Heart right ventricle (tissue), 16 donors: ENCODE results near the gene TANGO2. TPM values are rescaled to one million over a fixed set of nuclear protein-coding genes. Genes with fewer than 3 reads are reported as not detected.

Source experiments
- ATAC-seq, 8 donors: fragments of 200-7000 bp; cut with Tn5 transposase; one replicate each; pipeline ENCODE4 v1.9.1; 2020; ENCODE audit warnings: mild to moderate bottlenecking in 8 of 8, moderate library complexity in 8 of 8, moderate number of reproducible peaks in 1 of 8
- DNase-seq, 2 donors: peaks; one replicate each; pipeline ENCODE4 v3.0.0-alpha.2; 2020
- H3K27ac ChIP-seq, 10 donors: fragments of 200-600 bp; sonication (generic) in 2 of 10; one replicate each; pipeline versions ENCODE4 v1.5.0 to v1.8.0; 2020 to 2022; ENCODE audit warnings: mild to moderate bottlenecking in 3 of 10
- H3K27me3 ChIP-seq, 7 donors: fragments of 200-600 bp; one replicate each; pipeline ENCODE4 v1.8.0; 2021 to 2022; ENCODE audit warnings: mild to moderate bottlenecking in 2 of 7
- H3K36me3 ChIP-seq, 9 donors: fragments of 200-600 bp; sonication (generic) in 1 of 9; one replicate each; pipeline versions ENCODE4 v1.5.0 to v1.8.0; 2020 to 2022; ENCODE audit warnings: mild to moderate bottlenecking in 2 of 9
- H3K4me1 ChIP-seq, 9 donors: fragments of 200-600 bp; sonication (generic) in 1 of 9; one replicate each; pipeline versions ENCODE4 v1.5.0 to v1.8.0; 2020 to 2022; ENCODE audit warnings: mild to moderate bottlenecking in 4 of 9
- H3K4me3 ChIP-seq, 10 donors: fragments of 200-600 bp; sonication (generic) in 2 of 10; one replicate each; pipeline versions ENCODE4 v1.5.0 to v1.8.0; 2020 to 2022; ENCODE audit warnings: mild to moderate bottlenecking in 7 of 10, moderate library complexity in 2 of 10
- H3K9me3 ChIP-seq, 11 donors: fragments of 200-600 bp in 10 of 11; sonication (generic) in 2 of 11; one replicate each; pipeline versions ENCODE4 v1.5.0 to v1.8.0; 2013 to 2022; ENCODE audit warnings: mild to moderate bottlenecking in 2 of 11, control low read depth in 1 of 11, moderate library complexity in 1 of 11
- WGBS, 2 donors: extraction: QIAGEN DNeasy Blood & Tissue Kit; methylation state at CpG; one replicate each; pipeline ENCODE4 v1.1.7; 2013; ENCODE audit warnings: inconsistent platforms in 1 of 2; 5-methylcytosine and 5-hydroxymethylcytosine counted together
- intact Hi-C, 10 donors: fragments of 100-400 bp; cut with DNase I; formaldehyde crosslinking; loops; one replicate each; pipeline versions ENCODE4 v1.11.1 to v1.14.2; 2022
- polyA plus RNA-seq, 2 donors: library from polyadenylated mRNA; stranded (reverse); fragments of 200-250 nt; gene quantifications; one replicate each; pipeline ENCODE4 v1.2.3, GENCODE V29; 2013
- total RNA-seq, 10 donors: library from RNA; stranded (reverse); fragmentation: NEBNext Ultra II Directional in 3 of 10; extraction: Animal tissue kit (Norgen Biotek cat#: 25700) in 3 of 10; gene quantifications; one replicate each; pipeline versions ENCODE4 v1.2.1 to v1.2.4, GENCODE V29; 2021 to 2023
- TF ChIP-seq, protein P1 (sequence below), 9 donors: fragments of 200-600 bp; sonication (generic) in 2 of 9; IDR thresholded peaks; one replicate each; pipeline versions ENCODE4 v1.5.0 to v1.8.0; 2021 to 2022; ENCODE audit warnings: antibody characterized with exemption in 9 of 9, mild to moderate bottlenecking in 5 of 9, moderate library complexity in 1 of 9
- donor health status: Arrhythmogenic right ventricular cardiomyopathy.
- donor health status: ischemic (EF 13 %, LVEDD 7.1; RV severe dilation, severe dysfunction).
- donor health status: healthy with polysubstance abuse.
- donor health status: DM: no; HTN: yes; CAD: no.
- donor health status: DM: no; HTN: no; CAD: no.
- donor health status: ischemic (EF 25% LVEDD 6.9; RV normal size, moderate dysfunction).
- donor health status: ischemic (EF 25% LVEDD 5.7; RV mildly dilated, moderate dysfunction).
- donor health status: healthy.
- donor health status: DM: yes; HTN: yes; CAD: no.
- donor health status: Ischemic cardiomyopathy.
- donor health status: ischemic (EF 35%, LVEDD 5.7; RV mildly dilated, moderate dysfunction).
- donor health status: nonischemic (EF 11% LVEDD 7.7; RV severe dilation, severe dysfunction).
- donor health status: DM: yes; HTN: yes; CAD: no.
- donor health status: PGD.
- donor health status: ischemic (EF 29% LVEDD 5.4; RV normal size, mild dysfunction).
- donor health status: nonischemic (EF 23%, LVEDD 6.1; RV moderate dilation, normal function).

TANGO2 gene
- total and polyA plus RNA-seq, 12 donors = 34.1 to 139 (median 81.0) TPM

DNA sequence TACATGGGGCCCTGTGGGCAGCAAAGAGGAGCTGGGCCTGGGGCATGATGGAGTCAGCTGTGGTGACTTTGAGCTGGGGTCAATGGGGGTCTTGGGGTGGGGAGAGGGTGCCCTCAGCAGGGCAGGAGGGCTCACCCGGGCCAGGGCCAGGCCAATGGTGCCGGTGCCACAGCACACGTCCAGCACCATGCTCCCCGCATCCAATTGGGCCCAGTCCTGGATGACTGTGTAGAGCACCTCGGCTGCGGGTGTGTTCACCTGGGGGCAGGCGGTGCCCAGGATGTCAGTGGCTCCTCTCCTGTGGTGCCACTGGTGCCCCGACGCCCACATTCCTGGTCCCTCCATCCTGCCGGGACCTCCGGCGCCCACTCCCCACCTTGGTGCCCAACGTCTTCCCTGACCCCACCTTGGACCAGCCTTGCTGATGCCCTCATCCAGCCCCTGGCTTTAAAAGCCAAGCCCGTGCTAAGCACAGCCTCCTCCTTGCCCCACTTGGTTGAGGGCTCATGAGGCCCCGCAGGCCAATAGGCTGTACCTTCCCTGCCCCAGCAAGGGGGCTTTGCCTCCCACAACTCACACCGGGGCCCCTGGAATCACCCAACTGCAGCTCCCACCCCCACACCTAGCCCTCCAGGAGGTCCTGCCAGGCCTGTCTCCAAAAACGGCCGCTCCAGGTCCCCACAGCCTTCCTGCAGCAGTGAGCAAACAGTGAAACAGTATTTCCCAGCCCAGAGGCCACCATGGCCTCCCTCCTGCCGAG is 92.8 kb downstream of the TANGO2 start:
- Histone ChIP-seq H3K4me1 (peaks cover 19 to 40% (median 27%) of the 10 kb centered on the region in 9 donors), H3K36me3 (peaks cover 0 to 75% (median 34%) of the 10 kb centered on the region in 9 donors), H3K27me3 (no peaks in the 10 kb centered on the region), H3K9me3 (no peaks in the 10 kb centered on the region), H3K4me3 (no peak overlapping the region), H3K27ac (no peak overlapping the region)
- TF ChIP-seq, protein P1, sequence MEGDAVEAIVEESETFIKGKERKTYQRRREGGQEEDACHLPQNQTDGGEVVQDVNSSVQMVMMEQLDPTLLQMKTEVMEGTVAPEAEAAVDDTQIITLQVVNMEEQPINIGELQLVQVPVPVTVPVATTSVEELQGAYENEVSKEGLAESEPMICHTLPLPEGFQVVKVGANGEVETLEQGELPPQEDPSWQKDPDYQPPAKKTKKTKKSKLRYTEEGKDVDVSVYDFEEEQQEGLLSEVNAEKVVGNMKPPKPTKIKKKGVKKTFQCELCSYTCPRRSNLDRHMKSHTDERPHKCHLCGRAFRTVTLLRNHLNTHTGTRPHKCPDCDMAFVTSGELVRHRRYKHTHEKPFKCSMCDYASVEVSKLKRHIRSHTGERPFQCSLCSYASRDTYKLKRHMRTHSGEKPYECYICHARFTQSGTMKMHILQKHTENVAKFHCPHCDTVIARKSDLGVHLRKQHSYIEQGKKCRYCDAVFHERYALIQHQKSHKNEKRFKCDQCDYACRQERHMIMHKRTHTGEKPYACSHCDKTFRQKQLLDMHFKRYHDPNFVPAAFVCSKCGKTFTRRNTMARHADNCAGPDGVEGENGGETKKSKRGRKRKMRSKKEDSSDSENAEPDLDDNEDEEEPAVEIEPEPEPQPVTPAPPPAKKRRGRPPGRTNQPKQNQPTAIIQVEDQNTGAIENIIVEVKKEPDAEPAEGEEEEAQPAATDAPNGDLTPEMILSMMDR (IDR thresholded peaks at IDR 0.05) = no peak
- ATAC-seq (no peak), DNase-seq (peak in 1 of 2 donors; percentile 11)
- WGBS, 2 donors = 85 to 90% methylated on average over 19 of the region's 19 CpGs
- intact Hi-C loops = loop anchor here in 1 of 10 donors (10.0 kb wide), 1 partner anchor 149 kb away; no protein-coding TSS in a partner anchor

DNA sequence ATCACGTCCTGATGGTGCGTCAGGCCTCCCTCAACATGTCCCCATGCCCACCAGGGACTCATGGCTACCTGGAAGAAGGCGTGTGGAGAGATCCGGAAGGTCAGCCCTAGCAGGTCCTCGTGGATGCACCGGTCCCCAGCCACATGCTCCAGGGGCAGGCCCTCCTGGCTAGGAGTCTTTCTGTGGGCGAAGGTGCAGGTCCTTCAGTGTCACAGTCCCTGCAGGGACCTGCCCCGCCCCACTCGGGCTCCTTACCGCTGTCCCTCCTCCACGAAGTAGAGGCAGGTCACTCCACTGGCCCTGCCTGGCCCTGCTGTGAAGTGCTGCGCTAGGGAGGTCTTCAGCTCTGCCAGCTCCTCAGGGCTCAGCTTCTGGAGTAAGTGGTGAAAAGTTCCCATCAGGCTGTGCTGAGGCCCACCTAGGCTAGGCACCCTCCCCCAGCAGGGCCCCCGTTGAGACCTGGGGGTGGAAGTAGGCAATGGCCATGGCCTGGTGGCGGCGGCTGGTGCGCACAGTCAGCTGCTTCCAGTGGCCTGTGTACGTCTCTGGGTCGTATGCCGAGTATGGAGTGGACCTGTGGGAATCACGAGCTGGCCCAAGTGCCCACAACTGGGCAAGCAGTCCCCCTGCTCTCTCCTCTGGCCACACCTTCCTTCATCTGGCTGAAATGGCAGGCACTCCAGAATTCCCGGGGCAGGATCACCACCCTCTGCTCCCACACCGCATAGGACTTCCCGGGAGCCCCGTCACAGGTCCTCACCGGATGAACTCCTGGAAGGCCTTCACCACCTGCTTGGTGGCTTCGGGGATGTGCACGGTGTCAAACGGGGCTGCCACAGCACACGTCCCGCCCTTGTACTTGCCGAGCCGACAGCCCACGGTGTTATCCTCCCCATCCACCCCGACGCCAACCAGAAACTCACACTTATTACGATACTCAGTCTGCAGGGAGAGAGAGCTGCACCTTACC is 93.9 kb downstream of the TANGO2 start:
- H3K27ac ChIP-seq = no peak overlapping the region
- TF ChIP-seq, protein P1 (IDR thresholded peaks at IDR 0.05) = no peak
- no peak overlapping the region for H3K4me3 ChIP-seq
- DNase-seq (peak in 1 of 2 donors; percentile 11), ATAC-seq (no peak)
- intact Hi-C loops = loop anchor here in 3 of 10 donors (5.0 to 10.0 kb wide), 3 partner anchors 37 to 150 kb away; partner anchors contain the start of gene TANGO2 (in 1 of the 3)
- no peaks in the 10 kb centered on the region for H3K27me3 ChIP-seq
- no peaks in the 10 kb centered on the region for H3K9me3 ChIP-seq
- peaks cover 21 to 49% (median 32%) of the 10 kb centered on the region in 9 donors for H3K4me1 ChIP-seq
- WGBS, 2 donors = 88 to 89% methylated on average over 36 of the region's 36 CpGs
- H3K36me3 ChIP-seq = peaks cover 0 to 75% (median 34%) of the 10 kb centered on the region in 9 donors

GRCh38 chr22:20115691-20116375 is 94.9 kb downstream of the TANGO2 start, which contains the start of gene RANBP1:
Gene RANBP1, plus strand, starts transcription at chr22:20116104. Its CDS starts 81 bp downstream, at chr22:20116185.
- Histone ChIP-seq H3K27me3 (no peaks in the 10 kb centered on the region), H3K9me3 (no peaks in the 10 kb centered on the region), H3K36me3 (peaks cover 0 to 75% (median 41%) of the 10 kb centered on the region in 9 donors), H3K4me3 (peak within 1 kb of the TSS; percentile 57 to 99 (median 82)), H3K4me1 (peaks cover 21 to 57% (median 38%) of the 10 kb centered on the region in 9 donors), H3K27ac (peak within 1 kb of the TSS in 9 of 10 donors; percentile 84 to 93 (median 89))
- ATAC-seq (peak in 1 of 8 donors; percentile 0), DNase-seq (peak in 1 of 2 donors; percentile 20)
- 74 to 76% methylated on average over 30 of the region's 30 CpGs for WGBS, 2 donors
- intact Hi-C loops = loop anchor here in 3 of 10 donors (2.0 to 10.0 kb wide), 4 partner anchors 37 to 151 kb away; partner anchors contain the start of gene TANGO2 (in 1 of the 3)
- TF ChIP-seq, protein P1 (IDR thresholded peaks at IDR 0.05) = no peak
